Measurements from ENCODE around the gene CLCN2.

- TF ChIP-seq, protein P1, sequence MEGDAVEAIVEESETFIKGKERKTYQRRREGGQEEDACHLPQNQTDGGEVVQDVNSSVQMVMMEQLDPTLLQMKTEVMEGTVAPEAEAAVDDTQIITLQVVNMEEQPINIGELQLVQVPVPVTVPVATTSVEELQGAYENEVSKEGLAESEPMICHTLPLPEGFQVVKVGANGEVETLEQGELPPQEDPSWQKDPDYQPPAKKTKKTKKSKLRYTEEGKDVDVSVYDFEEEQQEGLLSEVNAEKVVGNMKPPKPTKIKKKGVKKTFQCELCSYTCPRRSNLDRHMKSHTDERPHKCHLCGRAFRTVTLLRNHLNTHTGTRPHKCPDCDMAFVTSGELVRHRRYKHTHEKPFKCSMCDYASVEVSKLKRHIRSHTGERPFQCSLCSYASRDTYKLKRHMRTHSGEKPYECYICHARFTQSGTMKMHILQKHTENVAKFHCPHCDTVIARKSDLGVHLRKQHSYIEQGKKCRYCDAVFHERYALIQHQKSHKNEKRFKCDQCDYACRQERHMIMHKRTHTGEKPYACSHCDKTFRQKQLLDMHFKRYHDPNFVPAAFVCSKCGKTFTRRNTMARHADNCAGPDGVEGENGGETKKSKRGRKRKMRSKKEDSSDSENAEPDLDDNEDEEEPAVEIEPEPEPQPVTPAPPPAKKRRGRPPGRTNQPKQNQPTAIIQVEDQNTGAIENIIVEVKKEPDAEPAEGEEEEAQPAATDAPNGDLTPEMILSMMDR (IDR thresholded peaks at IDR 0.05), result no peak
- TF ChIP-seq POLR2A (IDR thresholded peaks at IDR 0.05; ENCODE audit: low read depth) (no peak), POLR2AphosphoS5 (IDR thresholded peaks at IDR 0.05) (no peak), EP300 (IDR thresholded peaks at IDR 0.05) (no peak)
These were observed 64.8 kb downstream of the CLCN2 start for GRCh38 chr3:184296616-184297015.

Measured in esophagus muscularis mucosa (tissue), 4 donors.